Activated CD8-positive, alpha-beta memory T cell treated with anti-CD3 and anti-CD28 coated beads for 1 hour (primary cell): Measurements from ENCODE around the gene FOXO3.

Source experiments
- DNase-seq, 2 donors: peaks; one replicate each; pipeline ENCODE4 v3.0.0-alpha.2; 2020; ENCODE audit warnings: low read depth in 1 of 2; ENCODE audit errors: extremely low read depth in 1 of 2

Gene FOXO3

GRCh38 chr6:108707328-108707976, 146.7 kb downstream of the FOXO3 start:
- DNase-seq = no peak

- DNase-seq = no peak
These were observed 149.3 kb downstream of the FOXO3 start for GRCh38 chr6:108710030-108710429.

GRCh38 chr6:108710551-108710950, 149.8 kb downstream of the FOXO3 start:
- DNase-seq = no peak

GRCh38 chr6:108711071-108711470, 150.4 kb downstream of the FOXO3 start:
- no peak for DNase-seq

- no peak for DNase-seq
These were observed 151.1 kb downstream of the FOXO3 start for GRCh38 chr6:108711826-108712225.

GRCh38 chr6:108712946-108713345, 152.2 kb downstream of the FOXO3 start:
- DNase-seq = no peak

GRCh38 chr6:108714101-108714765, 153.5 kb downstream of the FOXO3 start:
- DNase-seq = no peak

- no peak for DNase-seq
These were observed 154.2 kb downstream of the FOXO3 start for GRCh38 chr6:108714766-108715414.

GRCh38 chr6:108715832-108716231, 155.1 kb downstream of the FOXO3 start:
- no peak for DNase-seq

GRCh38 chr6:108716801-108717791, 156.4 kb downstream of the FOXO3 start:
- no peak for DNase-seq

- no peak for DNase-seq
These were observed 158.8 kb downstream of the FOXO3 start for GRCh38 chr6:108719477-108719876.

- no peak for DNase-seq
These were observed 160.1 kb downstream of the FOXO3 start for GRCh38 chr6:108720827-108721226.

- DNase-seq = no peak
These were observed 160.6 kb downstream of the FOXO3 start for GRCh38 chr6:108721286-108721685.

GRCh38 chr6:108723594-108723993, 162.9 kb downstream of the FOXO3 start:
- no peak for DNase-seq

- no peak for DNase-seq
These were observed 166.1 kb downstream of the FOXO3 start for GRCh38 chr6:108726726-108727339.

- DNase-seq = no peak
These were observed 167.4 kb downstream of the FOXO3 start for GRCh38 chr6:108727966-108728730.

- DNase-seq = no peak
These were observed 168.1 kb downstream of the FOXO3 start for GRCh38 chr6:108728826-108729225.

GRCh38 chr6:108730635-108731515, 170.2 kb downstream of the FOXO3 start:
- DNase-seq = no peak
